ENCODE measurements around the gene CECR2. TPM values are rescaled to one million over a fixed set of nuclear protein-coding genes. Genes with fewer than 3 reads are reported as not detected.

The CECR2 gene
- total RNA-seq, 1 donor from 2014 or later = 6.2 TPM

DNA sequence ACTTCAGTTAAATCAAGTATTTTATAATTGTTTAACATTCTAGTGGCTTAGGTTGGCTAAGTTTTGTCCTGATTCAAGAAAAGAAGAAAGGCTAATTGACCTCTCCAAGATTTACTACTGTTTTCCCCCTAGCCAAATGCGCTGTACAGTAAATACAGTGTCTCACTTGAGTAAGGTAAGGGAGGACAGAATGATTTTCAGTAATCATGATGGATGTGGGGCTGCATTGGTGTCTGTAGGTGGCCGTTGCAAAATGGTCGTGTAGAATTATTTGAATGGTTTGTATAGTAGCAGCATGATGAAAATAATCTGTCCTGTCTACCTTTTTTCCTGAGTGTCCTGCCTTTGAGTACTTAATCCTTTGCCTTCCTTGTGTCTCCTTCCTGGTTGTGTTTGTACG is 4.6 kb downstream of the CECR2 start:
- no peak overlapping the region for H3K4me3 ChIP-seq (ENCODE audit: low read depth, low read length)
- peaks cover 5% of the 10 kb centered on the region for H3K27me3 ChIP-seq (ENCODE audit: control insufficient read depth, insufficient read depth, low read length)
- TF ChIP-seq, protein P1, sequence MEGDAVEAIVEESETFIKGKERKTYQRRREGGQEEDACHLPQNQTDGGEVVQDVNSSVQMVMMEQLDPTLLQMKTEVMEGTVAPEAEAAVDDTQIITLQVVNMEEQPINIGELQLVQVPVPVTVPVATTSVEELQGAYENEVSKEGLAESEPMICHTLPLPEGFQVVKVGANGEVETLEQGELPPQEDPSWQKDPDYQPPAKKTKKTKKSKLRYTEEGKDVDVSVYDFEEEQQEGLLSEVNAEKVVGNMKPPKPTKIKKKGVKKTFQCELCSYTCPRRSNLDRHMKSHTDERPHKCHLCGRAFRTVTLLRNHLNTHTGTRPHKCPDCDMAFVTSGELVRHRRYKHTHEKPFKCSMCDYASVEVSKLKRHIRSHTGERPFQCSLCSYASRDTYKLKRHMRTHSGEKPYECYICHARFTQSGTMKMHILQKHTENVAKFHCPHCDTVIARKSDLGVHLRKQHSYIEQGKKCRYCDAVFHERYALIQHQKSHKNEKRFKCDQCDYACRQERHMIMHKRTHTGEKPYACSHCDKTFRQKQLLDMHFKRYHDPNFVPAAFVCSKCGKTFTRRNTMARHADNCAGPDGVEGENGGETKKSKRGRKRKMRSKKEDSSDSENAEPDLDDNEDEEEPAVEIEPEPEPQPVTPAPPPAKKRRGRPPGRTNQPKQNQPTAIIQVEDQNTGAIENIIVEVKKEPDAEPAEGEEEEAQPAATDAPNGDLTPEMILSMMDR (IDR thresholded peaks at IDR 0.05; ENCODE audit: insufficient read depth, low read length, poor library complexity, severe bottlenecking) = no peak
- H3K36me3 ChIP-seq (ENCODE audit: control insufficient read depth, insufficient read depth, low read length) = no peaks in the 10 kb centered on the region
- no peak for DNase-seq (ENCODE audit: low read depth)

DNA sequence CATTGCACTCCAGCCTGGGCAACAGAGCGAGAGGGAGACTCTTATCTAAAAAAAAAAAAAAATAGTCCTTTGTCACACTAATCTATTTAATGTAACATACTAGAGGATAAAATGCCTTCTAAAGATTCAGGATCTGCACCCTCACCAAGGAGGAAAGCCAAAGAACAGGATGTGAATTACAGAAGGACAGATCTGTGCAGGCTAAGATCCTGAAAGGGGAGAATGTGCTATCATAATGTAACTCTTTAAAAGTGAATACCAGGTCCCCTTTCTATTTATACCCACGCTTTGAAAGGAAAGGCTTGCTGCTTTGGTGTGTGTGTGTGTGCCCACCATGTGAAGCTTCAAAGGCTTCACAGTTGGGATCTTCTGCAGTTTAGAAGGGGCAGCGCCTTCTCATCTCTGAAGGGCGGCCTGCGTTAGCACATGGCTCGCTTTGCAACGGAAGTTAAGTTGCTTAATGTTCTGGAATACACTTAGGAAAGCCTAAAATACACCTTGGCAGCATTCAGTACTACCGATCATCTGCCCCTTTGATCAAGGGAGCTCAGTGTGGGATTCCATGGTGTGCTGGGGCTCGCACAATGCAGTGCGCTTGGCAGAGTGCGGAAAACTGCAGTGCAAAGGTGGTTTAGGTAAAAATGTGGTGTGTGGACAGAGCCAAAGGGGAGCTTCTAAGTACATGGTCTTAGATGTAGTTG is 6.8 kb downstream of the CECR2 start:
- Histone ChIP-seq H3K27me3 (ENCODE audit: control insufficient read depth, insufficient read depth, low read length) (no peaks in the 10 kb centered on the region), H3K36me3 (ENCODE audit: control insufficient read depth, insufficient read depth, low read length) (no peaks in the 10 kb centered on the region), H3K4me3 (ENCODE audit: low read depth, low read length) (no peak overlapping the region)
- DNase-seq (ENCODE audit: low read depth) = no peak
- TF ChIP-seq, protein P1 (IDR thresholded peaks at IDR 0.05; ENCODE audit: insufficient read depth, low read length, poor library complexity, severe bottlenecking) = no peak

DNA sequence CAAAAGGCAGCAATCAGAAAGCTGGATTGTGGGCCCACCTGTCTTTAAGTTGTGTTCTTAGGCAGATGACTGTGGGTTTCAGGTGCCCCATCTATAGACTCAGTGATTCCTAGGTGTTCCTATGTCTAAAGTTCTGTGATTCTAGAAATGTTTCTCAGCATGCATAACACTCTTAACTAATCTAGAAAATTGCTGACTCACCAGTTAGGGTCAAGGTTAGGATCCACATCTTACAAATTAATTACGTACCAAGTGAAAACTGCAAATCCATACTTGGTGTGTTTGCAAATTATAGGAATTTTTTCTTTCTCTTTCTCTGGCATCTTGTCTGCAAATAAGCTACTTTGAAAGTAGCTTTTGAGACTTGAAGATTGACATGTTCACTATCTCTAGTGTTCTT is 7.7 kb downstream of the CECR2 start:
- Histone ChIP-seq H3K4me3 (ENCODE audit: low read depth, low read length) (no peak overlapping the region), H3K36me3 (ENCODE audit: control insufficient read depth, insufficient read depth, low read length) (no peaks in the 10 kb centered on the region), H3K27me3 (ENCODE audit: control insufficient read depth, insufficient read depth, low read length) (no peaks in the 10 kb centered on the region)
- TF ChIP-seq, protein P1 (IDR thresholded peaks at IDR 0.05; ENCODE audit: insufficient read depth, low read length, poor library complexity, severe bottlenecking) = no peak
- no peak for DNase-seq (ENCODE audit: low read depth)

DNA sequence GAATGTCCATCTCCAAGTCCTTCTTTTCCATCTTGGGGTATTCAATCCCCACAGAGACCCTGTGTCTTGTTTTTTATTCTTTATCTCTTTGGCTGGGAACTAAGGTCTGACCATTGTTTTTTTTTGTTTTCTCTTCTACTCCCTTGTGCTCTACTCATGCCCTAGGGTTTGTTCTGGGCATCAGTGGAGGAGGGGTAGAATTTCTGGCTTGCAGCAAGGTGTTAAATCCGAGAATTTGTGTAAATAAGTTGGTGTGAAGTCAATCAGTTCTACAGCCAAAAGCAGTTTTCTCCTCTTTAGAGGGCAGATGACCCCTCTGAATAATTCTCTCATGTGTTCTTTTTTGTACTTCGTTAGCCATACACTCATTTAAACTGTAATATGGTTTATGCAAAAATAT is 10.7 kb downstream of the CECR2 start:
- Histone ChIP-seq H3K27me3 (ENCODE audit: control insufficient read depth, insufficient read depth, low read length) (no peaks in the 10 kb centered on the region), H3K4me3 (ENCODE audit: low read depth, low read length) (no peak overlapping the region), H3K36me3 (ENCODE audit: control insufficient read depth, insufficient read depth, low read length) (no peaks in the 10 kb centered on the region)
- TF ChIP-seq, protein P1 (IDR thresholded peaks at IDR 0.05; ENCODE audit: insufficient read depth, low read length, poor library complexity, severe bottlenecking) = no peak
- DNase-seq (ENCODE audit: low read depth) = no peak

DNA sequence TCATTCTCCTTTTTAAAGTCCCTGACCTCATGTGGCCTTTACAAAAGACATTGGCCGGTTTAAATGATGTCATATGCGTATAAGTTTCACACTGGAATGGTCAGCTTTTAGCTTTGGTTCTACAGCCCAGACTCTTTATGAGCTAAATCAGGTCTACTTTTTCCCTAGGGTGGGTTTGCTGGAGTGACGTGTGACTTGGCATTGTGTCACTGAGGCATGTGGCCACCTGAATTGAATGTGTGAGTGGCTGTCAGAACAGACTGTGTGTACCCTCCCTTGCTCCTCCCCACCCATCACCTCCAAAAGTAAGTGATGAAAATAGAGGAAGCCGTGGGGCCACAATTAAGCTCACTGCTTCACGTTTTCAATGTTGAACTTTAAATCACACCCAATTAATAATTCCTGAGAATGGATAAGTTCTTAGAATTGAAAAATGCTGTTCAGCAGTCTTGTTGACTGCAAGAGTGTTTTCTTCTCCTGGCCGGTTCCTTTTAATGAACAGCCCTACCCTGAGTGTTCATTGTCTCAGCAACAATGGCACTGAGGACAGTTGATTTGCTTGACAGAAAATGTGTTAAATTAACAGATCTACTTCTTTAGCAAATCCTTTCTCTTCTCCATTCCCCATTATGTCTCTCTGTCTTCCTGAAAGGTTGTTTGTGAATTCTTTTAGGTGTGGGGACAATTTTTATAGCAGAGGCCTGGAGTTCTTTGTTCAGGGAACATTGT is 11.3 kb downstream of the CECR2 start:
- TF ChIP-seq, protein P1 (IDR thresholded peaks at IDR 0.05; ENCODE audit: insufficient read depth, low read length, poor library complexity, severe bottlenecking) = no peak
- Histone ChIP-seq H3K36me3 (ENCODE audit: control insufficient read depth, insufficient read depth, low read length) (no peaks in the 10 kb centered on the region), H3K4me3 (ENCODE audit: low read depth, low read length) (no peak overlapping the region), H3K27me3 (ENCODE audit: control insufficient read depth, insufficient read depth, low read length) (no peaks in the 10 kb centered on the region)
- no peak for DNase-seq (ENCODE audit: low read depth)

Data from kidney epithelial cell (primary cell).